GM21737 (cell line): Measurements from ENCODE around the gene TMEM129.

Source experiments
- ATAC-seq: cut with Tn5 transposase; IDR thresholded peaks from one replicate; pipeline ENCODE4 v1.9.1; 2021; ENCODE audit warnings: mild to moderate bottlenecking, moderate library complexity; ENCODE audit not compliant: unreplicated experiment

Gene TMEM129

GRCh38 chr4:1745165-1745564 lies 24.0 kb upstream of the TMEM129 start:
- ATAC-seq = no peak

GRCh38 chr4:1744552-1744951 lies 23.4 kb upstream of the TMEM129 start:
- ATAC-seq = no peak

- no peak for ATAC-seq
Measured at GRCh38 chr4:1743975-1744374, 22.9 kb upstream of the TMEM129 start.

- ATAC-seq = no peak
Measured at GRCh38 chr4:1743551-1743950, 22.4 kb upstream of the TMEM129 start.

GRCh38 chr4:1741208-1741607 lies 20.1 kb upstream of the TMEM129 start:
- no peak for ATAC-seq

- ATAC-seq = no peak
Measured at GRCh38 chr4:1740021-1740545, 19.0 kb upstream of the TMEM129 start.

- no peak for ATAC-seq
Measured at GRCh38 chr4:1739358-1739757, 18.2 kb upstream of the TMEM129 start.

- no peak for ATAC-seq
Measured at GRCh38 chr4:1738410-1738809, 17.3 kb upstream of the TMEM129 start.

GRCh38 chr4:1737666-1738065 lies 16.5 kb upstream of the TMEM129 start:
- no peak for ATAC-seq

- ATAC-seq = no peak
Measured at GRCh38 chr4:1736812-1737211, 15.7 kb upstream of the TMEM129 start.

- ATAC-seq = no peak
Measured at GRCh38 chr4:1735215-1735614, 14.1 kb upstream of the TMEM129 start.

- no peak for ATAC-seq
Measured at GRCh38 chr4:1732911-1733310, 11.8 kb upstream of the TMEM129 start.

- ATAC-seq = no peak
Measured at GRCh38 chr4:1731180-1731579, 10.1 kb upstream of the TMEM129 start.

GRCh38 chr4:1730532-1731135 lies 9.5 kb upstream of the TMEM129 start:
- ATAC-seq = no peak

GRCh38 chr4:1728061-1728980 lies 7.2 kb upstream of the TMEM129 start:
- ATAC-seq = no peak

- no peak for ATAC-seq
Measured at GRCh38 chr4:1727117-1728031, 6.3 kb upstream of the TMEM129 start.

GRCh38 chr4:1726146-1726934 lies 5.2 kb upstream of the TMEM129 start:
- peak; percentile 34 for ATAC-seq

GRCh38 chr4:1725521-1725920 lies 4.4 kb upstream of the TMEM129 start:
- no peak for ATAC-seq

- no peak for ATAC-seq
Measured at GRCh38 chr4:1723131-1723801, 2.1 kb upstream of the TMEM129 start.
